ENCODE results near the gene ARHGAP24.

Gene ARHGAP24

GRCh38 chr4:85697854-85698253 is 222.9 kb downstream of the ARHGAP24 start:
- DNase-seq (ENCODE audit: low spot score) = no peak

DNA sequence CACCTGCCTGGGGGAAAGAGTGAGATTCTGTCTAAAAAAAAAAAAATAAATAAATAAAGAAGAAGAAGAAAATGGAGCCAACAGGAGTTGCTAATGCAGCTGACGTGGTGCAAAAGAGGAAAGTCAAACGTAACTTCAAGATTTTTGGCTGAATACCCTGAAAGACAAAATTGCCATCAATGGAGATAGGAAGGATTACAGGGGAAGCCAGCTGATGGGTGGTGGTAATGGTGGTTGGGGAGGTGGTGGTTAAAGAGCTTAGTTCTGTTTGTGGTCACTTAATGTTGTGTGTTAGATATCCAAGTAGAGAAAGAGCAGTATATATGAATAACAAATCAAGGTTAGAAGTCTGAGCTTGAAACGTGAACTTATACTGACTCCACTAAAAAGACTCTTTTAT is 225.4 kb downstream of the ARHGAP24 start:
- DNase-seq (ENCODE audit: low spot score) = no peak

DNA sequence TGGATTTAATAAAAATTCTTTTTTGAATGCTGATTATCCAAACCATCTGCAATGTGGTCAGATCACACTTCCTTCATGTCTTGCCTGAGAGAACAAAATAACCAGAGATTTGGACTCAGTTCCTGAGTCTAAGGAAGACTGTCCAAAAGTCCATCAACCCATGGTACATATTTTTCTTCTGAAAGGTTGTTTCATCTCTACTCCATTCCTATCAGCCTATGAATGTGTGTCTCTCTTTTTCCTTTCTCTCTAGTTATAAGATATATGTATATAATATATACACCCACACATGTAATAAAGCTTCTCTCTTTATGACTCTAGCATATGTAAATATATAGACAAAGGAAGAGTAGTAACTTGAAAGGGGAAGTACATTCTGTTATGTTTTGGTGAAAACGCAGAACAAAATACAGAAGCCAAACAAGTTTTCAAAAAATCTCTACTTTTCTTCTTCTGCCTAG is 226.9 kb downstream of the ARHGAP24 start:
- peak; percentile 29 for DNase-seq (ENCODE audit: low spot score)

GRCh38 chr4:85703096-85703495 is 228.1 kb downstream of the ARHGAP24 start:
- DNase-seq (ENCODE audit: low spot score) = no peak

- no peak for DNase-seq (ENCODE audit: low spot score)
Observed at GRCh38 chr4:85707611-85708010, 232.7 kb downstream of the ARHGAP24 start.

DNA sequence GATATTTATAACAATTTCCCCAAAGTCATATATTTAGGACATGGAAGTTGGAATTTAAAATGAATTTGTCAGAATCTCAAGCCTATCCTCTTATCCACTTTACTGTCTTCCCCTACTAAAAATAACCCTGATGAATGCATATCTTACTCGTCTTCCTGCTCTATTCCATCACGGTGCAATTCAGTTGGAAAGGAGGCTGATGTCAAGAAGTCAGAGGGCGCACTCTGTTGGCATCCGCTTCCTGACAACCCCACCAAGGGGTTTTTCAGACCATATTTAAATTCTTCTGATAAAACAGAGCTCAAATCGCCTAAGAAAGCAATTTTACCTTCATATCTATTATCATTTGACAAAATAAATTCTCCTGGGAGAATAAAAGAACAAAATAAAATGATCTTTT is 233.5 kb downstream of the ARHGAP24 start:
- no peak for DNase-seq (ENCODE audit: low spot score)

GRCh38 chr4:85713005-85713404 is 238.1 kb downstream of the ARHGAP24 start:
- no peak for DNase-seq (ENCODE audit: low spot score)

DNA sequence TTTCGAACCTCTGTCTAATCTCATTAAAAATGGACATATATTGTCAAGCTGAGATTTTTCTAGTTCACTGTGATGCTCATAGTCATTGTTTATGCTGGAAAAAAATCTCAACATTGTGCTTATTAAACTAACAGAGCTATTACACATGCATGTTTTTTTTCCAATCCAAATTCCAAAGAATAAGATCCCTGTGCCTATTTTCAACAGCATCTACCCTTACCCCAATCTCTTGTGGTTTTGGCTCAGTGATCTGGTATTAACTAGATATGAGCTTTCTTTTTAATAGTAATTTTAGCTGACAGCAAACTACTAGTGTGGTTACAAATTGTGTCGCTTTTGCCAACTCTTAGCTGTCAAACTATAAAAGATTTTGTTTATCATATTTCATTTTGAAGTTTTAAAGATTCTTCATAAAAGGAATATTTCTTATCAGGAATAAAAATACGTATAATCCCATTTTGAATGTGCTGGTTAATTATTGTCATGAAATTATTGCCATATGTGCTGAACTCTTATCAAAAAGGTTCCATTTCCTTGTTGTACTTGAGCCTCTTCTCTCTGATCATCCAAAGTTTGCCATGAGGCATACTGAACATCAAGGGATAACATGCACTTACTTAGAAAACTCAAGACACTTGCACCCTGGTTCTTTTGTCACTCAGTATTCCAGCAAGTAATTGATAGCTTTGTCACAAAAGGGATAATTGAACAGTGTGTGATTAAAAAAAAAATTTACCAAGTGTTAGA is 241.2 kb downstream of the ARHGAP24 start:
- no peak for DNase-seq (ENCODE audit: low spot score)

DNA sequence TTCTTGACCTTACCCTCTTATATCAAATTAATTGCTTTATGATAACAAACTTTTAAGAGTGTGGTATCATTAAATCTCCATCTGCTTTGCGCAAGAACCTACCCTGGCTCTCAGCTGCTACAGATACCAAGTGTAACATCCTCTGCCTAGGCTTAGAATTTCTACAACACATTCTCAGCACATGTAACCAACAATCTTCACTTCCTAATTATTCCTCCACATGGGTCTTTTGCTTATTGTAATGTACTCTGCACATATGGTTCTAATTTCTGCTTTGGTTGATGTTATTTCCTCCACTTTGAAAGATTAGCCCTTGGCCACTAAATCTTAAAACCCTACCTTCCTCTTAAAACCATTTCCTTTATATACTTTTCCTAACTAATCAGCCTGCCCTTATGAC is 242.4 kb downstream of the ARHGAP24 start:
- no peak for DNase-seq (ENCODE audit: low spot score)

GRCh38 chr4:85717847-85718246 is 242.9 kb downstream of the ARHGAP24 start:
- no peak for DNase-seq (ENCODE audit: low spot score)

DNA sequence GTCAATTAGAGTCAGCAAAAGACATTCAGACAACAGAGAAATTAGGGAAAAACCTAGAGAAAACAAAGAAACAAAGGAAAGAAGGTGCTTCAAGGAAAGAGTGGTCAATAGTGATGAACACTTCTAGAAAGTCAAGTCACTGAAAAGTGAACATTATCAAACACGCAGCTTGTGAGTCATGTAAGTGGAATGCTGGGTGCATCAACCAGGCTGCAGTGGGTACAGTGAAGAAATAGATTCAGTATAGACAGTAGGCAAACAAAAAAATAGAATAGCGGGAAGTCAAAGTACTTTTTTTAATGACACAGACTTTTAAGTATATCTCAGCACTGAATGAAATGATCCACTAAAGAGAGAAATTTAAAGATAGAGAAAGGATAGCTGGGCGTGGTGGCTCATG is 245.8 kb downstream of the ARHGAP24 start:
- no peak for DNase-seq (ENCODE audit: low spot score)

- DNase-seq (ENCODE audit: low spot score) = no peak
Observed at GRCh38 chr4:85722401-85722800, 247.5 kb downstream of the ARHGAP24 start.

DNA sequence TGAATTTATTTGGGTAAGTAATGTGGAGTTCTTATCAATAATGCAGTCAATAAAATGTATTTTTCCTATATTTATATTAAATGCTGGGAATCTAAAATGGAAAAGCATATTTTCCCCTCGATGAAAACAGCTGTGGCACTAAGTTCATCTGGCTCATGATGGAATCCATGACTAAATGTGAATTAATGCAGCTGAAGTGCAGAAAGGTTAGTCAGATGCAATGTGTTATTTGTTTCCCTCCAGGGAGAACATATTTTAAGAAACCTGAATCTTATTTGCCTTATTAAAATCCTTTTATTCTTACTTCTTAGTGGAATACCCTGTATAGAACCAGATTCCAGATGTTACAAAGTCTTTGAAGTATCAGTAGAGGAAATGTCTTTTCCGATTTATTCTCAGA is 247.9 kb downstream of the ARHGAP24 start:
- DNase-seq (ENCODE audit: low spot score) = no peak

DNA sequence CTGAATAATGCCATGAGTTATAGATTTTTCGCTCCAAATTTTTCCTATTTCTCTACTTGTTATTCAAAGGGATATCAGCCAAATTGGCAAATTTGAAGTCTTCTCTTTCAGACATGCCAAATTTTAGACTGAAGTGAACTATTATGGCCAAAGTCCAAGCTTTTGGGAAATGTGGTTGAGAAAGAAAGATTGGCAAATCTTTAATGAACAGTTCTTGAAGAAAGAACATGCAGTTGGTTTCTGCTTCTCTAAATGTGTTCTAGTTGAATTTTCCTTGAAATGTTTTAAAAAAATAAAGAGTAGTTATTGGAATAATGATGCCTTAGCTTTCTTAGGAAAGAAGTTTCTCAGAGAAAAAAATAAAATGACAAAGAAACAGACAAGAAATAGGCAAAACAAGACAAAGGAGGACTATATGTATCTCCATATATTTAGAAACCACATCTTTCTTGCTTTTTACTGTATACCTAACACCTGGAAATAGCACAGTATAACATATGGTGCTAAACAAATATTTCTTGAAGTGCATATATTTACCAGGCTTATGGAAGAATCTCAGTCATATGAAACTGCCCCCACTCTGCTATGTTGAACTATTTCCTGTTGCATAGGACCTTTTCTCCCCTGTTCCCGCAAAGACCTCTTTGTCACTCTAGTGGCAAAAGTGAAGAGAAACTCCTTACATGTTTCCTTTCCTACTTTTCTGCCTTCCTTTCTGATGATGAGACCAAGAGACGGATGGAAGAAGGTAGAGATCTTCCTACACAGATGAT is 250.0 kb downstream of the ARHGAP24 start:
- no peak for DNase-seq (ENCODE audit: low spot score)

GRCh38 chr4:85725721-85726170 is 250.8 kb downstream of the ARHGAP24 start:
- peak; percentile 37 for DNase-seq (ENCODE audit: low spot score)

DNA sequence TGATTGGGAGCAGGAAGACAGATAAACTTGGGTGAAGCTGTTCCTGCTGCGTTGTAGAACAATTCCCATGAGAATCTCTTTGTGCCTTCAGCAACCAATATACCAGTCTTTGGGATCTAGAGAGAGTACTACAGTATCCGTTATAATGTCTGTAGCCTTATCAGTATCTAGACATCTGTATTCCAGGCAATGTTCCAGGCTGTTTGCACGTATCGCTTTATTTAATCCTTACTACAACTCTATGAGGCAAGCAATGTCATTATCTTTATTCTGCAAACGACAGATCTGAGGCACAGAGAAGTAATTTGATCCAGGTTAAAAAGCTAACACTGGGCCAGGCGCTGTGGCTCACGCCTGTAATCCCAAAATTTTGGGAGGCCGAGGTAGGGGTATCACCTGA is 251.6 kb downstream of the ARHGAP24 start:
- no peak for DNase-seq (ENCODE audit: low spot score)

- DNase-seq (ENCODE audit: low spot score) = no peak
Observed at GRCh38 chr4:85728464-85728863, 253.5 kb downstream of the ARHGAP24 start.

GRCh38 chr4:85732124-85732523 is 257.2 kb downstream of the ARHGAP24 start:
- DNase-seq (ENCODE audit: low spot score) = no peak

- no peak for DNase-seq (ENCODE audit: low spot score)
Observed at GRCh38 chr4:85733798-85734197, 258.8 kb downstream of the ARHGAP24 start.

DNA sequence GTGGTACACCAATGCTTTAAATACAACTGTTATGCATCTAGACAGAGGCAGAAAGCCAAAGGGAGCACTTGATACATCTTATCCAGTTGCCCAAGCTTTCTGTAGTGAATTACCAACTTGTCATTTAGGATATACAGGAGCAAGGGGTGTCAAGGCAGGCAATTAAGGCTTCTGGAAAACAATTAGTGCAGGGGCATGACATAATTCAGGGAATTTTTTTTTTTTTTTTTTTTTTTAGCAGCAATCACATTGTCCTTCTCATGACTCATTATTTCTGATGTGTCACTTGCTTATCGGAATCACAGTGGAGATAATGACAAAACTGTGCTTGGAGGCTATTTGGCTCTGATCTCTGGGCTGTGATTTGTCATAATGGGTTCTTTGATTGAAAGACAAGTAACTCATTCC is 259.5 kb downstream of the ARHGAP24 start:
- DNase-seq (ENCODE audit: low spot score) = no peak

DNA sequence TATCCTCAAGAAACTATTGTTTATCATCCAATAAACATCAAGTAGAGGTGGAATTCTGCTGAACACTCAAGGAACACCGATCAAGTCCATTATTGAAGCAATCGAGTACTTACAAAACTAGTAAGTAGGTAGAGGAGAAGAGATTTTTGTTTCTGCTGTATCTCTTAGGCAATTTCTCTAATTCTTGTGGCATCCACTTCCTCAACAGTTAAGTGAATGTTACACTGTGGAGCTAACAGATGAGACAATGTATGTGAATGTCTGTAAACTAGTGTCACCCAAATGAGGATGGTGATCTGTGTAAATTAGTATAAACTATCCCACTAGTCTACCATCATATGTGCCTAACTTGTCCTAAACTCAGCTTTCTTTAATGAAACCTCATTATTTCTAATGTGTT is 261.6 kb downstream of the ARHGAP24 start:
- DNase-seq (ENCODE audit: low spot score) = no peak

- DNase-seq (ENCODE audit: low spot score) = no peak
Observed at GRCh38 chr4:85737254-85737653, 262.3 kb downstream of the ARHGAP24 start.

GRCh38 chr4:85738721-85739120 is 263.8 kb downstream of the ARHGAP24 start:
- no peak for DNase-seq (ENCODE audit: low spot score)
